ENCODE data around the gene SLC25A42. TPM values are rescaled to one million over a fixed set of nuclear protein-coding genes. Genes with fewer than 3 reads are reported as not detected.
A peak's percentile ranks its signal among the peaks of the same experiment; 100 is the strongest.

SLC25A42 gene
- total and polyA plus RNA-seq, 2 donors (not counting 1 experiment from before 2014, with no cell fraction given) = 36.5 to 83.9 TPM

DNA sequence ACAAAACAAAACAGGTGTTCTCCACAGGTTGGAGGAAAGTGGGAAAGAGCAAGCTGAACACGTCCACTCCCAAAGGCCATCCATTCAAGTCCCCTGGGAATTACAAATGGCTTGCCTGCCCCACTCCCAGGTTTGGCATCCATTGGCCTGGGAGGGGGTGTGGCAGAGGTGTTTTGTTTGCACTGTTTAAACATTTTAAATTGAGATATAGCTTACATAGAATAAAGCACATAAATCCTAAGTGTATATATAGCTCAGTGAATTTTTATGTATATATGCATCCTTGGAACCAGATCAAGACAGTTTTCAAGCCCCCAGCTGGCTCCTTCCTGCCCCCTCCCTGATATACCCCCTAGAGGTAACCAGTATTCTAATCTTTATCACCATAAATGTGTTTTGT, 12.7 kb downstream of the SLC25A42 start:
- Mint-ChIP-seq H3K4me3 (no peak overlapping the region), H3K9me3 (ENCODE audit: insufficient read depth) (no peaks in the 10 kb centered on the region), H3K27me3 (no peaks in the 10 kb centered on the region), H3K27ac (no peak overlapping the region), H3K4me1 (peaks cover 52% of the 10 kb centered on the region)
- H3K9me3 ChIP-seq (ENCODE audit: control extremely low read depth in 1 of 3, control insufficient read depth in 2 of 3, insufficient read depth in 1 of 3, low read length in 2 of 3) = no peaks in the 10 kb centered on the region
- no peak for DNase-seq
- POLR2A ChIA-PET = no interaction called here
- no peaks in the 10 kb centered on the region for H3K27me3 ChIP-seq (replicated peaks in 1 of 4; ENCODE audit: control extremely low read depth in 1 of 4, control insufficient read depth in 3 of 4, insufficient read depth in 4 of 4, low read length in 3 of 4)
- no peak overlapping the region for H2AFZ ChIP-seq (ENCODE audit: insufficient read depth, low read depth, low read length, poor library complexity, severe bottlenecking)
- H3K4me3 ChIP-seq (ENCODE audit: control extremely low read depth in 1 of 5, extremely low read depth in 1 of 5, insufficient read depth in 1 of 5, low read depth in 2 of 5, low read length in 4 of 5) = no peak overlapping the region
- peaks cover 0 to 21% of the 10 kb centered on the region in 2 donors for H3K4me1 ChIP-seq (ENCODE audit: control insufficient read depth in 2 of 2, insufficient read depth in 2 of 2, low read length in 2 of 2)
- no peak overlapping the region for H3K9ac ChIP-seq (ENCODE audit: low read length)
- intact Hi-C loops (cut with micrococcal nuclease) = no loop called here
- H3K36me3 ChIP-seq (replicated peaks in 1 of 2; ENCODE audit: control extremely low read depth in 1 of 2, control insufficient read depth in 1 of 2, extremely low read depth in 1 of 2, insufficient read depth in 2 of 2, low read length in 1 of 2) = peaks cover 4 to 18% of the 10 kb centered on the region in 2 experiments
- peaks cover 98% of the 10 kb centered on the region for H3K79me2 ChIP-seq (ENCODE audit: control insufficient read depth, insufficient read depth, low read length)
- peaks cover 92% of the 10 kb centered on the region for H4K20me1 ChIP-seq (ENCODE audit: control insufficient read depth, insufficient read depth, low read length, poor library complexity, severe bottlenecking)
- whole genome bisulfite sequencing (ENCODE audit: insufficient coverage) = no CpG with 5 or more reads among the region's 1 CpG
- no peak for ATAC-seq (ENCODE audit: low read depth)
- CTCF ChIA-PET = interaction anchor here (1.1 kb wide), 1 partner anchor 12 kb away, joined by 3 read pairs; the partner anchor contains the start of gene SLC25A42
- no peak overlapping the region for H3K27ac ChIP-seq (ENCODE audit: low read length in 2 of 2)
- no peak overlapping the region for H3K4me2 ChIP-seq (replicated peaks; ENCODE audit: low read depth, low read length, poor library complexity, severe bottlenecking)
- no peak for TF ChIP-seq EZH2 (IDR thresholded peaks at IDR 0.05; ENCODE audit: borderline replicate concordance, insufficient read depth, low read depth, low read length, poor library complexity, severe bottlenecking)
- TF ChIP-seq, protein P1, sequence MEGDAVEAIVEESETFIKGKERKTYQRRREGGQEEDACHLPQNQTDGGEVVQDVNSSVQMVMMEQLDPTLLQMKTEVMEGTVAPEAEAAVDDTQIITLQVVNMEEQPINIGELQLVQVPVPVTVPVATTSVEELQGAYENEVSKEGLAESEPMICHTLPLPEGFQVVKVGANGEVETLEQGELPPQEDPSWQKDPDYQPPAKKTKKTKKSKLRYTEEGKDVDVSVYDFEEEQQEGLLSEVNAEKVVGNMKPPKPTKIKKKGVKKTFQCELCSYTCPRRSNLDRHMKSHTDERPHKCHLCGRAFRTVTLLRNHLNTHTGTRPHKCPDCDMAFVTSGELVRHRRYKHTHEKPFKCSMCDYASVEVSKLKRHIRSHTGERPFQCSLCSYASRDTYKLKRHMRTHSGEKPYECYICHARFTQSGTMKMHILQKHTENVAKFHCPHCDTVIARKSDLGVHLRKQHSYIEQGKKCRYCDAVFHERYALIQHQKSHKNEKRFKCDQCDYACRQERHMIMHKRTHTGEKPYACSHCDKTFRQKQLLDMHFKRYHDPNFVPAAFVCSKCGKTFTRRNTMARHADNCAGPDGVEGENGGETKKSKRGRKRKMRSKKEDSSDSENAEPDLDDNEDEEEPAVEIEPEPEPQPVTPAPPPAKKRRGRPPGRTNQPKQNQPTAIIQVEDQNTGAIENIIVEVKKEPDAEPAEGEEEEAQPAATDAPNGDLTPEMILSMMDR (IDR thresholded peaks at IDR 0.05) = no peak

DNA sequence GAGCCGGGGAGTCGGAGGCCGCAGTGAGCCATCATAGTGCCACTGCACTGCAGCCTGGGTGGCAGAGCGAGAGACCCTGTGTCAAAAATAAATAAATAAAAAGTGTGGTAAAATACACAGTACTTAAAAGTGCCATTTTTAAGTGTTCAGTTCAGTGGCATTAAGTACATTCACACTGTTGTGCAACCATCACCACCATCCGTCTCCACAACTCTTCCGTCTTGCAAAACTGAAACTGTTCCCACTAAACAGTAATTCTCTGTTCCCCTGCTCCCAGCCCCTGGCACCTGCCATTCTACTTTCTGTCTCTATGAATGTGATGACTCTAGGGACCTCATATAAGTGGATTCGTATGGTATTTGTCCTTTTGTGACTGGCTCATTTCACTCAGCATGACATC, 13.3 kb downstream of the SLC25A42 start:
- POLR2A ChIA-PET = interaction anchor here (0.6 kb wide), 1 partner anchor 185 kb away, joined by 6 read pairs; no protein-coding TSS in a partner anchor
- H3K4me3 ChIP-seq (ENCODE audit: control extremely low read depth in 1 of 5, extremely low read depth in 1 of 5, insufficient read depth in 1 of 5, low read depth in 2 of 5, low read length in 4 of 5) = no peak overlapping the region
- no peaks in the 10 kb centered on the region for H3K9me3 ChIP-seq (ENCODE audit: control extremely low read depth in 1 of 3, control insufficient read depth in 2 of 3, insufficient read depth in 1 of 3, low read length in 2 of 3)
- Mint-ChIP-seq H3K27me3 (no peaks in the 10 kb centered on the region), H3K4me3 (no peak overlapping the region), H3K27ac (peak overlapping the region; percentile 56), H3K9me3 (ENCODE audit: insufficient read depth) (no peaks in the 10 kb centered on the region), H3K4me1 (peaks cover 53% of the 10 kb centered on the region)
- H3K27ac ChIP-seq (ENCODE audit: low read length in 2 of 2) = no peak overlapping the region
- H3K4me2 ChIP-seq (replicated peaks; ENCODE audit: low read depth, low read length, poor library complexity, severe bottlenecking) = no peak overlapping the region
- H4K20me1 ChIP-seq (ENCODE audit: control insufficient read depth, insufficient read depth, low read length, poor library complexity, severe bottlenecking) = peaks cover 94% of the 10 kb centered on the region
- intact Hi-C loops (cut with micrococcal nuclease) = no loop called here
- TF ChIP-seq, protein P1 (IDR thresholded peaks at IDR 0.05) = no peak
- no peak for TF ChIP-seq EZH2 (IDR thresholded peaks at IDR 0.05; ENCODE audit: borderline replicate concordance, insufficient read depth, low read depth, low read length, poor library complexity, severe bottlenecking)
- no peak overlapping the region for H2AFZ ChIP-seq (ENCODE audit: insufficient read depth, low read depth, low read length, poor library complexity, severe bottlenecking)
- WGBS (ENCODE audit: insufficient coverage) = 94% methylated on average over 3 of the region's 7 CpGs
- DNase-seq (no peak), ATAC-seq (ENCODE audit: low read depth) (no peak)
- CTCF ChIA-PET = interaction anchor here (1.1 kb wide), 1 partner anchor 13 kb away, joined by 3 read pairs; the partner anchor contains the start of gene SLC25A42
- peaks cover 96% of the 10 kb centered on the region for H3K79me2 ChIP-seq (ENCODE audit: control insufficient read depth, insufficient read depth, low read length)
- H3K9ac ChIP-seq (ENCODE audit: low read length) = no peak overlapping the region
- H3K27me3 ChIP-seq (replicated peaks in 1 of 4; ENCODE audit: control extremely low read depth in 1 of 4, control insufficient read depth in 3 of 4, insufficient read depth in 4 of 4, low read length in 3 of 4) = no peaks in the 10 kb centered on the region
- H3K4me1 ChIP-seq (ENCODE audit: control insufficient read depth in 2 of 2, insufficient read depth in 2 of 2, low read length in 2 of 2) = peaks cover 0 to 20% of the 10 kb centered on the region in 2 donors
- peaks cover 4 to 22% of the 10 kb centered on the region in 2 experiments for H3K36me3 ChIP-seq (replicated peaks in 1 of 2; ENCODE audit: control extremely low read depth in 1 of 2, control insufficient read depth in 1 of 2, extremely low read depth in 1 of 2, insufficient read depth in 2 of 2, low read length in 1 of 2)
